Esophagus muscularis mucosa (tissue), 4 donors: Measurements from ENCODE around the gene DIP2B. TPM values are rescaled to one million over a fixed set of nuclear protein-coding genes. Genes with fewer than 3 reads are reported as not detected.
A peak's percentile ranks its signal among the peaks of the same experiment; 100 is the strongest.

ENCODE experiments used
- DNase-seq: peaks from one replicate; pipeline ENCODE4 v3.0.0-alpha.2; 2017; ENCODE audit errors: extremely low spot score
- H3K27ac ChIP-seq, 4 donors: fragments of 200-600 bp; sonication (generic); replicated peaks in 1 of 4; 1 replicate in 3 of 4; 2 replicates in 1 of 4; pipeline ENCODE4 v1.5.1; 2016 to 2019; ENCODE audit warnings: mild to moderate bottlenecking in 1 of 4
- H3K27me3 ChIP-seq, 4 donors: fragments of 200-600 bp; sonication (generic); one replicate each; pipeline versions ENCODE4 v1.5.1 to v1.6.0; 2016 to 2019
- H3K36me3 ChIP-seq, 4 donors: fragments of 200-600 bp; sonication (generic); one replicate each; pipeline ENCODE4 v1.5.1; 2016 to 2019
- H3K4me1 ChIP-seq, 4 donors: fragments of 200-600 bp; sonication (generic); one replicate each; pipeline ENCODE4 v1.5.1; 2016 to 2019
- H3K4me3 ChIP-seq, 4 donors: fragments of 200-600 bp; sonication (generic); 1 replicate in 2 of 4; 2 replicates in 2 of 4; pipeline ENCODE4 v1.5.1; 2016 to 2019; ENCODE audit warnings: mild to moderate bottlenecking in 4 of 4, moderate library complexity in 1 of 4
- H3K9me3 ChIP-seq, 4 donors: fragments of 200-600 bp; sonication (generic); 1 replicate in 3 of 4; 2 replicates in 1 of 4; pipeline ENCODE4 v1.5.1; 2016 to 2019
- CTCF ChIP-seq, 3 experiments: fragments of 200-600 bp in 2 of 3; fragments of 450-650 bp in 1 of 3; sonication (generic) in 2 of 3; IDR thresholded peaks; one replicate each; pipeline ENCODE4 v1.5.1; 2017 to 2019; ENCODE audit warnings: antibody characterized with exemption in 3 of 3, mild to moderate bottlenecking in 2 of 3, moderate library complexity in 1 of 3
- EP300 ChIP-seq: sonication (generic); formaldehyde crosslinking; IDR thresholded peaks from one replicate; pipeline ENCODE4 v1.6.1; 2017; ENCODE audit warnings: antibody characterized with exemption
- POLR2A ChIP-seq: fragments of 450-650 bp; IDR thresholded peaks from one replicate; pipeline ENCODE4 v1.6.1; 2017; ENCODE audit warnings: antibody characterized with exemption, moderate library complexity, mild to moderate bottlenecking, low read depth
- POLR2AphosphoS5 ChIP-seq, 2 donors: sonication (generic); formaldehyde crosslinking; IDR thresholded peaks; one replicate each; pipeline ENCODE4 v1.6.1; 2017; ENCODE audit warnings: antibody characterized with exemption in 2 of 2
- WGBS: methylation state at CpG from one replicate; pipeline ENCODE4 v1.1.5; 2018; 5-methylcytosine and 5-hydroxymethylcytosine counted together
- intact Hi-C: fragments of 100-400 bp; cut with DNase I; formaldehyde crosslinking; loops from one replicate; pipeline ENCODE4 v1.15.1; 2023
- total RNA-seq, 4 donors: library from RNA; depleted of rRNA; stranded (reverse); fragments of >200 nt; gene quantifications; one replicate each; pipeline versions ENCODE4 v1.1.0 to v1.2.1, GENCODE V29; 2016

DIP2B gene
- total RNA-seq, 4 donors from 2014 or later: 18.7 to 23.0 (median 20.6) TPM

- no peak for TF ChIP-seq EP300
- no peak for TF ChIP-seq POLR2AphosphoS5 (IDR thresholded peaks at IDR 0.05)
- TF ChIP-seq CTCF (IDR thresholded peaks at IDR 0.05): no peak
- no peak for TF ChIP-seq POLR2A
- DNase-seq: no peak
- no peaks in the 10 kb centered on the region for H3K36me3 ChIP-seq
- no peaks in the 10 kb centered on the region for H3K27me3 ChIP-seq
- WGBS: 88% methylated on average over 3 of the region's 3 CpGs
- no peak overlapping the region for H3K27ac ChIP-seq
- peaks cover 30 to 53% (median 47%) of the 10 kb centered on the region in 4 donors for H3K4me1 ChIP-seq
- intact Hi-C loops: loop anchor here (5.0 kb wide), 1 partner anchor 57 kb away; no protein-coding TSS in a partner anchor
- no peaks in the 10 kb centered on the region for H3K9me3 ChIP-seq
- H3K4me3 ChIP-seq: no peak overlapping the region
Observed at GRCh38 chr12:50564948-50565297, 60.1 kb downstream of the DIP2B start.

- Histone ChIP-seq H3K4me3 (no peak overlapping the region), H3K36me3 (no peaks in the 10 kb centered on the region), H3K27ac (no peak overlapping the region), H3K4me1 (peaks cover 30 to 59% (median 53%) of the 10 kb centered on the region in 4 donors), H3K27me3 (no peaks in the 10 kb centered on the region), H3K9me3 (no peaks in the 10 kb centered on the region)
- 93% methylated on average over 1 of the region's 1 CpG for WGBS
- TF ChIP-seq POLR2AphosphoS5 (IDR thresholded peaks at IDR 0.05) (no peak), CTCF (IDR thresholded peaks at IDR 0.05) (no peak), EP300 (no peak), POLR2A (no peak)
- intact Hi-C loops: loop anchor here (5.0 kb wide), 1 partner anchor 56 kb away; no protein-coding TSS in a partner anchor
- no peak for DNase-seq
Observed at GRCh38 chr12:50566066-50566465, 61.3 kb downstream of the DIP2B start.

GRCh38 chr12:50567926-50568325 is 63.1 kb downstream of the DIP2B start:
- Histone ChIP-seq H3K4me3 (no peak overlapping the region), H3K4me1 (peaks cover 42 to 78% (median 68%) of the 10 kb centered on the region in 4 donors), H3K9me3 (no peaks in the 10 kb centered on the region), H3K27me3 (no peaks in the 10 kb centered on the region), H3K36me3 (no peaks in the 10 kb centered on the region), H3K27ac (peak overlapping the region; percentile 16 to 71 (median 58))
- no peak for DNase-seq
- intact Hi-C loops: loop anchor here (5.0 kb wide), 1 partner anchor 54 kb away; no protein-coding TSS in a partner anchor
- TF ChIP-seq EP300 (no peak), POLR2A (no peak), CTCF (IDR thresholded peaks at IDR 0.05) (no peak)
- WGBS: 42% methylated on average over 1 of the region's 1 CpG

- H3K27me3 ChIP-seq: no peaks in the 10 kb centered on the region
- intact Hi-C loops: loop anchor here (5.0 kb wide), 1 partner anchor 54 kb away; no protein-coding TSS in a partner anchor
- TF ChIP-seq CTCF (IDR thresholded peaks at IDR 0.05) (no peak), EP300 (no peak), POLR2AphosphoS5 (IDR thresholded peaks at IDR 0.05) (no peak), POLR2A (no peak)
- H3K27ac ChIP-seq: peak overlapping the region; percentile 16 to 71 (median 58)
- H3K36me3 ChIP-seq: no peaks in the 10 kb centered on the region
- WGBS: 34% methylated on average over 4 of the region's 4 CpGs
- peaks cover 48 to 82% (median 74%) of the 10 kb centered on the region in 4 donors for H3K4me1 ChIP-seq
- DNase-seq: no peak
- no peak overlapping the region for H3K4me3 ChIP-seq
- no peaks in the 10 kb centered on the region for H3K9me3 ChIP-seq
Observed at GRCh38 chr12:50568338-50569091, 63.7 kb downstream of the DIP2B start.
